GM18861 (cell line): ENCODE results near the gene A4GALT.

Experiments used
- ATAC-seq: cut with Tn5 transposase; IDR thresholded peaks from one replicate; pipeline ENCODE4 v1.9.1; 2021; ENCODE audit not compliant: unreplicated experiment

Gene A4GALT

GRCh38 chr22:42653999-42654398 is 66.7 kb downstream of the A4GALT start:
- ATAC-seq, result no peak

- no peak for ATAC-seq
These were observed 69.5 kb downstream of the A4GALT start for GRCh38 chr22:42651134-42651533.

GRCh38 chr22:42649246-42650099 is 71.2 kb downstream of the A4GALT start, which contains the start of gene CYB5R3:
TSS of gene CYB5R3 (minus strand) at chr22:42649392. CDS start at chr22:42649315, 77 bp downstream.
- ATAC-seq, result no peak

- ATAC-seq, result no peak
These were observed 72.1 kb downstream of the A4GALT start for GRCh38 chr22:42648368-42649245.

GRCh38 chr22:42648017-42648367 is 72.7 kb downstream of the A4GALT start:
- ATAC-seq, result no peak

- ATAC-seq, result no peak
These were observed 73.8 kb downstream of the A4GALT start for GRCh38 chr22:42646569-42647525.

- no peak for ATAC-seq
These were observed 74.6 kb downstream of the A4GALT start for GRCh38 chr22:42645938-42646568.

- ATAC-seq, result no peak
These were observed 75.2 kb downstream of the A4GALT start for GRCh38 chr22:42645341-42645937.

- ATAC-seq, result no peak
These were observed 76.0 kb downstream of the A4GALT start for GRCh38 chr22:42644422-42645340.

GRCh38 chr22:42643634-42644421 is 76.8 kb downstream of the A4GALT start:
- no peak for ATAC-seq

GRCh38 chr22:42642806-42643633 is 77.7 kb downstream of the A4GALT start:
- no peak for ATAC-seq
